MM.1S (cell line): ENCODE data around the gene TCF15.

Experiments
- DNase-seq: peaks from one replicate; pipeline ENCODE4 v3.0.0-alpha.2; 2015
- H2AFZ ChIP-seq: fragments of 300-600 bp; sonication (generic); 2 replicates; pipeline ENCODE4 v1.6.0; 2016; ENCODE audit warnings: antibody characterized with exemption, low read length
- H3F3A ChIP-seq: fragments of 300-600 bp; sonication (generic); 2 replicates; pipeline ENCODE4 v1.6.1; 2016; ENCODE audit warnings: mild to moderate bottlenecking, antibody characterized with exemption, low read length, moderate library complexity, mixed read lengths; ENCODE audit not compliant: insufficient read depth
- H3K27ac ChIP-seq: fragments of 300-600 bp; sonication (generic); 2 replicates; pipeline ENCODE4 v1.5.1; 2016; ENCODE audit warnings: mild to moderate bottlenecking, low read length
- H3K27me3 ChIP-seq: fragments of 300-600 bp; sonication (generic); replicated peaks from 2 replicates; pipeline ENCODE4 v1.6.0; 2016; ENCODE audit warnings: low read length; ENCODE audit not compliant: insufficient read depth
- H3K36me3 ChIP-seq: fragments of 300-600 bp; sonication (generic); replicated peaks from 2 replicates; pipeline ENCODE4 v1.6.1; 2016; ENCODE audit warnings: mild to moderate bottlenecking, low read length, mixed read lengths; ENCODE audit not compliant: insufficient read depth
- H3K4me1 ChIP-seq: fragments of 300-600 bp; sonication (generic); 2 replicates; pipeline ENCODE4 v1.6.1; 2016; ENCODE audit warnings: low read length, mixed read lengths
- H3K4me2 ChIP-seq: fragments of 300-600 bp; sonication (generic); 2 replicates; pipeline ENCODE4 v1.6.0; 2016; ENCODE audit warnings: low read depth, low read length
- H3K4me3 ChIP-seq: fragments of 300-600 bp; sonication (generic); 2 replicates; pipeline ENCODE4 v1.5.1; 2016; ENCODE audit warnings: low read length, mixed read lengths
- H3K79me2 ChIP-seq: fragments of 300-600 bp; sonication (generic); 2 replicates; pipeline ENCODE4 v1.6.1; 2016; ENCODE audit warnings: mixed run types, low read length, mixed read lengths
- H3K9ac ChIP-seq: fragments of 300-600 bp; sonication (generic); 2 replicates; pipeline ENCODE4 v1.6.1; 2016; ENCODE audit warnings: low read length, mixed read lengths
- H3K9me2 ChIP-seq: fragments of 300-600 bp; sonication (generic); replicated peaks from 2 replicates; pipeline ENCODE4 v1.6.1; 2016; ENCODE audit warnings: mild to moderate bottlenecking, low read length, mixed read lengths; ENCODE audit not compliant: insufficient read depth
- H3K9me3 ChIP-seq: fragments of 300-600 bp; sonication (generic); replicated peaks from 2 replicates; pipeline ENCODE4 v1.6.1; 2016; ENCODE audit warnings: mild to moderate bottlenecking, low read length, mixed read lengths; ENCODE audit not compliant: insufficient read depth
- H4K20me1 ChIP-seq: fragments of 300-600 bp; sonication (generic); 2 replicates; pipeline ENCODE4 v1.6.1; 2016; ENCODE audit warnings: mild to moderate bottlenecking, low read length, moderate library complexity, mixed read lengths; ENCODE audit not compliant: insufficient read depth
- CTCF ChIP-seq: fragments of 300-600 bp; sonication (generic); IDR thresholded peaks from 2 replicates; pipeline ENCODE4 v1.5.1; 2016; ENCODE audit warnings: antibody characterized with exemption, low read length, mixed read lengths
- EZH2 ChIP-seq: fragments of 300-600 bp; sonication (generic); optimal IDR thresholded peaks from 2 replicates; pipeline ENCODE3; 2017; ENCODE audit warnings: low read depth, mild to moderate bottlenecking, antibody characterized with exemption, low read length, mixed read lengths
- EZH2phosphoT487 ChIP-seq: fragments of 300-600 bp; sonication (generic); IDR thresholded peaks from 2 replicates; pipeline ENCODE4 v1.6.1; 2018; ENCODE audit warnings: antibody characterized with exemption, low read length

Gene TCF15

DNA sequence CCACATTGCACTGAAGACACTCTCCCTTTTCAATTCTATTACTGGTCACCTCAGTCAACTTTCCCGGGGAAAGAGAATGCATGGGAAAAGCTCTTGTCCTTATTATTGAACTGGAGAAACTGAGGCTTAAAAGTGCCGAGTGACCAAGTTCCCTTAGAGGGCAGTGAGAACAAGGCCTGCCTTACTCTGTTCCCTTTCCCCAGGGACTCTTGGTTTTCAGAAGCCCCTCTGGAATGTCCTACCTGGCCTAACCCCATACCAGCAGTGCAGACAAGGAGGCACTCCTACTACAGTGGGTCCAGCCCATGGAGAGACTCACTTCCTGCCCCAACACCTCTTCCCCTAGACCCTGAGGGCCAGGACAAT, 36.7 kb upstream of the TCF15 start:
- H4K20me1 ChIP-seq: peaks cover 7% of the 10 kb centered on the region; the same call in 1 of the 2 replicates
- no peak overlapping the region for H3K4me2 ChIP-seq
- H3K79me2 ChIP-seq: peaks cover 20% of the 10 kb centered on the region
- H3F3A ChIP-seq: peaks cover 2% of the 10 kb centered on the region; the same call in 1 of the 2 replicates
- H3K36me3 ChIP-seq: peaks cover 12% of the 10 kb centered on the region; the same call in 1 of the 2 replicates
- no peak overlapping the region for H3K4me3 ChIP-seq
- no peak overlapping the region for H3K9ac ChIP-seq
- TF ChIP-seq EZH2 (no peak), EZH2phosphoT487 (no peak), CTCF (no peak)
- H3K27me3 ChIP-seq: no peaks in the 10 kb centered on the region
- DNase-seq: no peak
- H3K27ac ChIP-seq: no peak overlapping the region
- no peak overlapping the region for H2AFZ ChIP-seq
- no peaks in the 10 kb centered on the region for H3K9me2 ChIP-seq
- no peaks in the 10 kb centered on the region for H3K4me1 ChIP-seq
- no peaks in the 10 kb centered on the region for H3K9me3 ChIP-seq

DNA sequence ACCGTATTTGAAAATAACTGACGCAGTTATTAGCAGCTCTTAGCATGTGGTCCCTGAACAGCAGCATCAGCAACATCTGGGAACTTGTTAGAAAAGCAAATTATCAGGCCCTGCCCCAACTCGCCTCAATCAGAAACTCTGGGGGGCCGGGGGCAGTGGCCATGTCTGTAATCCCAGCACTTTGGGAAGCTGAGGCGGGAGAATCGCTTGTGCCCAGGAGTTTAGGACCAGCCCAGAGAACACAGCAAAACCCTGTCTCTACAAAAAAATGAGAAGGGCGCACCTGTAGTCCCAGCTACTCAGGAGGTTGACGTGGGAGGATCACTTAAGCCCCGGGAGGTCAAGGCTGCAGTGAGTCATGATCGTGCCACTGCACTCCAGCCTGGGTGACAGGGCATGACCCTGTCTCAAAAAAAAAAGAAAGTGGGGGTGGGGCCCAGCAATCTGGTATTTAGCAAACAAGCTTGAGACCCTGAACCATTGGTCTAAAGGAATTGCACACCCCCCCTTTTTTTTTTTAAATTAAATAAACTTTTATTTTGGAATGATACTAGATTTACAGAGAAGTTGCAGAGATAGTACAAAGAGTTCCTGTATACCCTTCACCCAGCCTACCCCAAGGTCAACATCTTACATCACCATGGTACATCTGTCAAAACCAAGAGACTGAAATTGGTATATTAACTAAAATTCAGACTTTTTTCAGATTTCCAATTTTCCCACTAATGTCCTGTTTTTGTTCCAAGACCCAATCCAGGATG, 36.2 kb upstream of the TCF15 start:
- H3K27ac ChIP-seq: no peak overlapping the region
- peaks cover 2% of the 10 kb centered on the region; the same call in 1 of the 2 replicates for H3F3A ChIP-seq
- no peak for DNase-seq
- H3K4me3 ChIP-seq: no peak overlapping the region
- H3K4me2 ChIP-seq: no peak overlapping the region
- TF ChIP-seq CTCF: no peak
- TF ChIP-seq EZH2phosphoT487: no peak
- no peak for TF ChIP-seq EZH2
- peaks cover 15% of the 10 kb centered on the region for H3K79me2 ChIP-seq
- H3K36me3 ChIP-seq: peaks cover 12% of the 10 kb centered on the region; the same call in 1 of the 2 replicates
- no peak overlapping the region for H2AFZ ChIP-seq
- no peaks in the 10 kb centered on the region for H3K9me2 ChIP-seq
- no peaks in the 10 kb centered on the region for H3K9me3 ChIP-seq
- no peaks in the 10 kb centered on the region for H3K4me1 ChIP-seq
- no peak overlapping the region for H3K9ac ChIP-seq
- peaks cover 7% of the 10 kb centered on the region; the same call in 1 of the 2 replicates for H4K20me1 ChIP-seq
- H3K27me3 ChIP-seq: no peaks in the 10 kb centered on the region

DNA sequence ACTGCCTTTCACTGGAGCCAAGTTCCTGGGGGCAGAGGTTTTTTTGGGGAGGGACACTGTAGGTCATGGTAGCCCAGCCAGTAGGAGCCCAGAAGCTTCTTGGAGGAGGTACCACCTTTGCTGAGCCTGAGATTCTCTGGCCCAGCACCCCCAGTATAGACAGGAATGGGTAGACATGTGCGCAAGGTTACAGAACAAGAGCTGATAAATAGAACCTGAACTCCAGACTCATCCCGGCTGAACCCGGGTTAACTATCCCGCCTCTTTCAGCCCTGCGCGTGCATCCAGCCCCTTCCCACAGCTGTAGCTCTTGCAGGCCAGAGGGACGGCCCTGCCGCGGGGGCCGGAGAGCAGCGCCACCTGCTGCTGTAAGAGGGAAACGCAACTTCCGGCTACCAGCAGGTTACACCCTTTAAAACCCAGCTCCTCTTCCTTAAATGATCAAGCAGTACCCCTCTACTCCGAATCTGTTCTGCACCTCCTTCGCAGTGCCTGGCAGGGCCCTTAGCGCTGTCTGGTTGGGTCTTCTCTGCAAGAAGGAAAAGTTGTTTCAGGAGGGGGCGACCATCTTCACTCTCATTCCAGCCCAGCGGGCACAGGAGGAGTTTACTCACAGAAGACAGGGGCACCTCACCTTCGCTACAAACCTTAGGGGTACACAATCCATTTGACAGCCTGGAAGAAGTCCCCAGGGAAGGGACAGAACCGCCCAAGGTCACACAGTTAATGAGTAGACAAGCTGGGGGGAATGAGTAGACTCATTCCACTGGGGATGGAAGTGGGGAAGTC, 35.4 kb upstream of the TCF15 start:
- Histone ChIP-seq H4K20me1 (peaks cover 7% of the 10 kb centered on the region; the same call in 1 of the 2 replicates), H3K4me2 (no peak overlapping the region), H3K9ac (no peak overlapping the region), H3K9me2 (no peaks in the 10 kb centered on the region), H3F3A (peaks cover 2% of the 10 kb centered on the region; the same call in 1 of the 2 replicates), H2AFZ (no peak overlapping the region), H3K27me3 (0 out of 2 replicates have a peak, but pooled peaks cover 2% of the 10 kb centered on the region), H3K9me3 (no peaks in the 10 kb centered on the region), H3K4me3 (no peak overlapping the region), H3K79me2 (peaks cover 7% of the 10 kb centered on the region), H3K4me1 (no peaks in the 10 kb centered on the region), H3K27ac (no peak overlapping the region), H3K36me3 (peaks cover 12% of the 10 kb centered on the region; the same call in 1 of the 2 replicates)
- TF ChIP-seq EZH2: no peak
- TF ChIP-seq CTCF: peak; percentile 91
- DNase-seq: peak; percentile 73
